ENCODE measurements around the gene GGT7.
"Not testable (repeated sequence)": the region's sequence is repeated elsewhere in the genome, so short reads cannot be mapped to it uniquely, and the experiment has no call there.

Gene GGT7

GRCh38 chr20:34872622-34873224, at the start of gene GGT7:
TSS of gene GGT7 (minus strand) at chr20:34872856. CDS start at chr20:34872815, 41 bp downstream.
- DNase-seq, result peak; percentile 43

DNA sequence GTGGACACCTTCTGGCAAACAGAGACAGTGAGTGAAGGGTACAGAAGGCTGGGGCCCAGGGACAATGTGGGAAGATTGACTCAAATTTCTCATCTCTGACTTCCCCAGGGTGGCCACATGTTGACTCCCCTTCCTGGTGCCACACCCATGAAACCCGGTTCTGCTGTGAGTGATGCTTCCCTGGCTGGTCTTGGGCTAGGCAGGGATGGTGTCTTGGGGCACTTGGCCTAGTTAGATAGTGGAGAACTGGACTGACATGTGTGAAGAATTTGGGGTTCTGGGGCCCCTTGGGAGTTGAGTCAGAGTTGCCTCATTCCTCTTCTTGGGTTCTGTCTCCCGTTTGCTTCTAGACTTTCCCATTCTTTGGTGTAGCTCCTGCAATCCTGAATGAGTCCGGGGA, 48.8 kb upstream of the GGT7 start:
- no peak for DNase-seq

- no peak for DNase-seq
Measured at GRCh38 chr20:34920055-34920454, 47.4 kb upstream of the GGT7 start.

DNA sequence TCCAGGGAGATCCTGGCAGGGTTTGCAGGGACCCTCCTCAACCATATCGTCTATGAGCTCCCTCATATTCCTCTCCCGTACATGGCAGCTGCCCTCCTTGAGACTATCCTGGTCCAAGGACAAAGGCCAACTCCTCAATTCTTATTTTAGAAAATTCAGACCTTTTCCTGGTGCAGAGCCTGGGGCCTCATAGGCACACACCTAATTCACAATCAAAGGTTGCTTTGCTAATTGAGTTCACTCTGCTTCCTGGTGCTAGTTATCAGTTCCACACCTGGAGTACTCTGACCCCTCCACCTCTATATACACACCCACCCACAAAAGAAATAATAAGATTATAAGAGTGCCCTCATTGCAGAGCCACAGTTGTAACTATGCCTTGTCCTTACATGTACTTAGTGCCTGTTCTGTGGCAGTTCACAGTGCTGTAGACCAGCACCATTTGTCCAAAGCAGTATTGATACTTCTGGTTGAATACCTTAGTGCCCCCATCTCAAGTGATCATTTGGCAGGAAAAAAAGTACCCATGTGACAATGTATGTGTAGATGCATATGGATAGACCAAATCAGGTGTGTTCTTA, 44.2 kb upstream of the GGT7 start:
- DNase-seq, result no peak

GRCh38 chr20:34915749-34916455, 43.2 kb upstream of the GGT7 start:
- no peak for DNase-seq

DNA sequence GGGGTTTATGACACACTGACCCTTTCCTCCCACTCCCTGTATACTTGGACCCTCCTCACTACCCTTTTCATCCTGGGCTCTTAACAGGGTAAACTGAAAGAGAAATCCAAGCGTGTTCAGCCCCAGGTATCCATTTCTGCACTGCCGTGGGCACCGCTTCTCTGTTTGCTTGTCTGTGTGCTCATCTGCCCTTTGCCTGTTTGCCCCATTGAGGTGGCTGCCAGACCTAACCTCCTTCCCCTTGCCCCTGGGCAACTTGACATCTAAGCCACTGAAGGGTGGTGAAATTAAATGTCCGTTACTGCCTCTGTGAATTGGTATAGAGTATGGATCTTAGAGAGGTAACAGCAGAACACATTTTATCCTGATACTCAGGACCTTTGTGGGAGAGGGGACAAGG, 42.5 kb upstream of the GGT7 start:
- no peak for DNase-seq

DNA sequence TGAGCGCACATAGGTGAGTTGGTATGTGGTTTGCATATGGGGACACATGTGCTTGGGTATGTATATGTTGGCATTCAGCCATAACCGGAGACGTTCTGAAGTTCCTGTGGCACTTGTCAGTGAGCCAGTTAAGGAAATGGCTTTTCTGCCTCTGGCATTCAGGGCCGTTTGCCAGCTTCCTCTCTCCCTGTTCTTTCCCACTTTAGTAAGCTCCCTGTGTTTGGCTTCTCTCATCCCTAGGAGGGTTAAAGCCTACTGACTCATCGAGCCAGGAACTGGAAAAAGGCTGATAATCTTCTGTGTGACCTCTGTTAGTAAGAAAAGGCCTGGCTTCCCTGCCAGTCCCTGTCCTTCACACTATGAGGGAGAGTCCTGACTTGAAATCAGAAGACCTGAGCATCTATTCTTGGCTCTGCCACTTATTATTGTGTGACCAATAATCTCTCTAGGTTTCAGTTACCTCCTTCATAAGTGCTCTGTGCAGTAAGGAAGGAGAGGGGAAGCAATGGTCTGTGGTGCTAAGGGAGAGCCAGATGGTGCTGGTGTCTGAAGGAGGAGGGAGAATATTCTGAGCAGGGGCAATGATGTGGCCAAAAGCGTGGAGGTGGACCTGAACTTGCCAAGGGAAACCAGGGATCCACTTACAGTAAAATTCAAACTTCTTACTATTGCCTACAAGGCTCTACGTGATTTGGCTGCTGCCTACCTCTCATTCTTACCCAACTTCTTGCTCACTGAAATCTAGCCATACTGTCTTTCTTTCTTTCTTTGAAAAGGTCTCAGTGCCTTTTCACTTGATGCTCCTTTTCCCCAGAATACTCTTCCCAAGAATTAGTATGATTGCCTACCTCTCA, 35.2 kb upstream of the GGT7 start:
- peak; percentile 56 for DNase-seq

DNA sequence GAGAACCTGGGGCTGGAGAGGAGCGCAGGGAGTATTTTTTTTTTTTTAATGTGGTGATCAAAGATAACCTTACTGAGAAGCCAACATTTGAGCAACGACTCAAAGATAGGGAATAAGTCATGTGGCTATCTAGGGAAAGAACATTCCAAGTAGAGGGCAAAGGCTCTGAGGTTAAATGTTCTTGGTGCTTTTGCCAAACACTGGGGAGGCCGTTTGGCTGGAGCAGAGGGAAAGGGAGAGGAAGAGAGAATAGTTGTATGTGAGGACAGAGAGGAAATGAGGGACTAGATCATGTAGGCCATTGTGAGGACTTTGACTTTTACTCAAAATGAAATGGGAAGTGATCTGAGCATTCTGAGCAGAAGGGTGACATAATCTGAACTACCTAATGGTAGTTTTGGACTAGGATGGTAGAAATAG, 31.6 kb upstream of the GGT7 start:
- no peak for DNase-seq

DNA sequence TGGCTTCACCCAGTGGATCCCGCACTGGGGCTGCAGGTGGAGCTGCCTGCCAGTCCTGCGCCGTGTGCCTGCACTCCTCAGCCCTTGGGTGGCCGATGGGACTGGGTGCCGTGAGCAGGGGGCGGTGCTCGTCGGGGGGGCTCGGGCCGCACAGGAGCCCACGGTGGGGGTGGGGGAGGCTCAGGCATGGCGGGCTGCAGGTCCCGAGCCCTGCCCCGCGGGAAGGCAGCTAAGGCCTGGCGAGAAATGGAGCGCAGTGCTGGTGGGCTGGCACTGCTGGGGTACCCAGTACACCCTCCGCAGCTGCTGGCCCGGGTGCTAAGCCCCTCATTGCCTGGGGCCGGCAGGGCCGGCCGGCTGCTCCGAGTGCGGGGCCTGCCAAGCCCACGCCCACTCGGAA, 26.1 kb upstream of the GGT7 start:
- not testable (repeated sequence) for DNase-seq

DNA sequence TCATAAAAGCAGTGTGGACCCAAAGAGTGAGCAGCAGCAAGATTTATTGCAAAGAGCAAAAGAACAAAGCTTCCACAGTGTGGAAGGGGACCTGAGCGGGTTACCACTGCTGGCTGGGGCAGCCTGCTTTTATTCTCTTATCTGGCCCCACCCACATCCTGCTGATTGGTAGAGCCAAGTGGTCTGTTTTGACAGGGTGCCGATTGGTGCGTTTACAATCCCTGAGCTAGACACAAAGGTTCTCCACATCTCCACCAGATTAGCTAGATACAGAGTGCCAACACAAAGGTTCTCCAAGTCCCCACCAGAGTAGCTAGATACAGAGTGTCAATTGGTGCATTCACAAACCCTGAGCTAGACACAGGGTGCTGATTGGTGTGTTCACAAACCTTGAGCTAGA, 25.5 kb upstream of the GGT7 start:
- not testable (repeated sequence) for DNase-seq

- DNase-seq, result no peak
Measured at GRCh38 chr20:34896086-34896621, 23.5 kb upstream of the GGT7 start.

- no peak for DNase-seq
Measured at GRCh38 chr20:34895465-34895864, 22.8 kb upstream of the GGT7 start.

- DNase-seq, result no peak
Measured at GRCh38 chr20:34894723-34895122, 22.1 kb upstream of the GGT7 start.

GRCh38 chr20:34892671-34893070, 20.0 kb upstream of the GGT7 start:
- DNase-seq, result no peak

DNA sequence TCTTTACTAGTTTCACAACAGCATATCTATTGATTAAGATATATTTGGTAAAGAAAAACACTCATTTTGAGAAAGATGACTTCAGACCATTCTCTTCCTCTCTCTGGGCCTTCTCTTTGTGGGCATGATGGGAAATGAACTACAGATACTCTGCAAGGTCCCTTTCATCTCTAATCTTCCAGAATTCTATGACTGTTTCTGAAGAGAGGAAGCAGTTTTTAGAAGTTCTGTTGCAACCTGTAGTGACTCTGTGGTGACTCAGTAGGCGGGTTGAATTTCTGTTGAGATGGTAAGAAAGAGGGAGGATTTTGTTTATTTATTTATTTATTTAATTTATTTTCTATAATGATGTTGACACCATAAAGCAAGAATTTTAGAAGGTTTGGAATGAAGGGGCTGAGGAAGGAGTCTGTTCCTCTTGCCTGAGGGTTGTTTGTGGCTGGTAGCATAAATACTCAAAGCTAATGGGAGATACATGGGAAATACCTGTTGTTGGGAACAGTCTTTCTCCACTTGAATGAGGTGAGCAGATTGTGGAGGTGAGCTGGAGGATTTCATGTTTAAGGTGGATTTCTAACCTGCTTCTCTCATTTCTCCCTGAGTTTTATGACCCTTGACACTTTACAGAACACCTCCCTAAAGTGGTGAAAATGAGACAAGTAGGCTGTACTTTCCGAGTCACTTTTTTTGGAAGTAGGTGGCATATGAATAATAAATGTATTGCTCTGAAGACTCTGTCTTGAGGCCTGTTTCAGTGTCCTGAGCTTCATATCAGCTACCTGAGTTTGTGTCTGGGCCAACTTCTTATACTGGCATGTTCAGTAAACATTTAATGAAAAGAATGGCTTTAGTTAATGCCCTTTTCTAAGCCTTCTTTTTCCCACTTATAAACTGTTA, 18.8 kb upstream of the GGT7 start:
- DNase-seq, result no peak

DNA sequence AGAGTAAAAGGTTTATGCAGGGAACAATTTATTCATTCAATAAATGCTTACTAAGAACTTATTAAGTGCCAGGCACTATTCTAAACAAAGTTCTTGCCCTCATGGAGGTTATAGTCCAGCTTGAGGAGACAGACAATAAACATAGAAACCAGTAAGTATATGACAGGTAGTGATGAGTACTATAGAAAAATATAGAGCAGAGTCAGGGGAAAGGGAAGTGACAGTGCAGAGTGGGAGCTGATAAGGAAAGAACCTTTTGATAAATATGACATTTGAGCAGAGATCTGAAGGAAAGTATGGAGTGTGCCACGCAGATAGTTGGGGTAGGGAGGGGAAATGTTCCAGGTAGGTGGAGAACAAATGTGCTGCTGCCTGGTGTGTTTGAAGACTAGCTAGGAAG, 15.8 kb upstream of the GGT7 start:
- DNase-seq, result no peak

DNA sequence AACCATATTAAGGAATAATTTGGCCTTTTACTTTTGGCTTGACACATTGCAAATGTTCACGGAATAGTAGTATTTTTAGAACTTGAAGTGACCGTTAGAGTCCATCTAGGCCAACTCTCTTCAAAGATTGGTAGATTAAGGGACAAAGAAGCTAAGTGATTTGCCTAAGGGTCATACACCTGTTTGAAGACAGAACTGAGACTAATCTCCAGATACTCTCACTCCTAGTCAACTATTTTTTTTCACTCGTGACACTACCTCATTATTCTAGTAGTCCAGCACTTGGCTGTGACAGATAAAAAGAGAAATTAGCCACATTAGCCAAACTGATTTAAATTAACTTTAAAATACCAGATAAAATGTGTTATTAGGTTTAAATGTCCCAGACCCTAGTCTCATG, 14.4 kb upstream of the GGT7 start:
- no peak for DNase-seq

DNA sequence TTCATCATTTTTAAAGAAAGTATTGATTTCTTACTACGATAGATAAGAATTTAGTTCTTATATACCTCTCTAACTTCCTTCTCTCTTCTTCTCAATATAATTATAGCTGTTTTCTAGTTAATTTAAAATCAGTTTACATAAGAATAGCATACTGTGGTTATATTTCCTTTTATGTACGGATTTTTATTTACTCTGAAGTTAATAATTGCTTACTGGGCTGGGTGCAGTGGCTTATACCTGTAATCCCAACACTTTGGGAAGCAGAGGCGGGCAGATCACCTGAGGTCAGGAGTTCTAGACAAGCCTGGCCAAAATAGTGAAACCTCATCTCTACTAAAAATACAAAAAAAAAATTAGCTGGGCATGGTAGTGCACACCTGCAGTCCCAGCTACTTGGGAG, 13.5 kb upstream of the GGT7 start:
- no peak for DNase-seq

DNA sequence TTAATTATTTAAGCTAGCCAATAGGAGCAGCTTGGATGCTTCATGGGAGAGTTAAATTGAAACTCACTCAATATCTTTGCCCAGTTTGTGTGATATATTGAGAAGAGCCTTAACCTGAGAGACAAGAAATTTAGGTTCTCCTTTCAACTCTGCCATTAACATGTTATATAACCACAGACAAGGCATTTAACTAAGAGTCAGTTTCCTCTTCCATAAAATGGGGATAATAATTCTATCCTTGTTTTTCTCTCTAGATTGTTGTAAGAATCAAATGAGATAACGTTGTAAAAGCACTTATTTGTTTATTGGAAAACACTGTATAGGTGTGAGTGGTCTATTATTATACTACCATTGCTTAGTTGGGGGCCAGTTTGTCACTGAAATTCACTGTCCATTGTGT, 11.6 kb upstream of the GGT7 start:
- no peak for DNase-seq

DNA sequence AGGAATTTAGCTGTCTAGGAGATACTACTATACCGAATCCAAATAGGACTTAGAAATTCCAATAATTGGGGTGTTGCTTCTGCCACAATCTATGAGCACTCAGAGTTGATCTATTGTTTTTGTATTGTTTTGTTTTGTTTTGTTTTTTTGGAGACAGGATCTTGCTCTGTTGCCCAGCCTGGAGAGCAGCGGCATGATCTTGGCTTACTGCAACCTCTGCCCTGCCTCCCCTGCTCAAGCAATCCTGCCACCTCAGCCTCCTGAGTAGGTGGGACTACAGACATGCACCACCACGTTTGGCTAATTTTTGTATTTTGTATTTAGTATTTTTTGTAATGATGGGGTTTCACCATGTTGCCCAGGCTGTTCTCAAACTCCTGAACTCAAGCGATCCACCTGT, 11.2 kb upstream of the GGT7 start:
- DNase-seq, result no peak

DNA sequence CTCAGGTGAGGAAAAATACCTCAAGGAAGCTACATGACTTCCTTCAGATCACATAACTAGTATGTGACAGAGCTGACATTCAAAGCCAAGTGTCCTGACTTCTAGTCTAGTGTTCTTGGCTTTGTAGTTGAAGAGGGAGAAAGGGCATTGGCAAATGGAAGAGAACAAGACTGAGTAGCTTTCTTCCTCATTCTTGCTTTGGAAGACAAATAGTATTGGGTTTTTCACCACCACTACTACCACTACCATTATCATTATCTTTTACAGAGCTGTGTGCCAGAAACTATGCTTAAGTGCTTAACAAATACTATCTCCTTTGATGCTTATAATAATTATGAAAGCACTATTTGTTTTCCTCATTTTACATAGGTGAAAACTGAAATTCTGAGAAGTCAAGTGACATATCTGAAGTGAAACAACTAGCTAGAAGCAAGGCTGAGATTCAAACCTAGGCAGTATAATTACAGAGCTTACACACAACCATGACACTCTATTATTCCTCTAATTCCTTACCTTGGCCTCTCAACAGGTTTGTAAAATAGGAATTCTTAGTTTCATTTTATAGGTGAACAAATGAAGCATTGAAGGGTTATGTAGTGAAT, 10.5 kb upstream of the GGT7 start:
- no peak for DNase-seq

DNA sequence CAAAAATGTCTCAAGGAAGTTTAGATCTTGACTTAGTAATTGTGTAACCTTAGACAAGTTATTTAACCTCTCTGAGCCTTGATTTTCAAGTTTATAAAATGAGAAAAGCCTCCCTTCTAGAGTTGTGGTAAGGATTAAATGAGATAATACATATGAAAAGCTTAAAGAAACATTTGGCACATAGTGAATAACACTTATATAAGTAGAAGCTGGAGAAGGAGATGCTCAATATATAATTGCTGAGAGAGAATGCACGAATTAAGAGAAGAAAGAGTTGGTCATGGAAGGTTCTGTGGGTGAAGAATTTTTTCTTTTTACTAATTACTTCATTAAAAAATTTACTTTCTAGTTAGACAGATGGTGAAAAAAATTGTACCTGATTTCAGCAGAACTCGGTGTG, 9.0 kb upstream of the GGT7 start:
- DNase-seq, result no peak
